T1000 (cell line): ENCODE results near the gene VBP1.
"Not testable (repeated sequence)": the region's sequence is repeated elsewhere in the genome, so short reads cannot be mapped to it uniquely, and the experiment has no call there.

Experiments used
- DNase-seq: peaks from one replicate; lab custom pipeline; 2025; ENCODE audit warnings: mixed read lengths; lab: John Stamatoyannopoulos, UW

The VBP1 gene

GRCh38 chrX:155216179-155216939, at the start of gene VBP1:
Gene VBP1 (plus strand): TSS chrX:155216460. CDS start chrX:155216483, 23 bp downstream.
- peak; percentile 74 for DNase-seq

GRCh38 chrX:155169881-155170280, 46.4 kb upstream of the VBP1 start:
- DNase-seq: no peak

- DNase-seq: no peak
Measured at GRCh38 chrX:155179346-155179997, 36.8 kb upstream of the VBP1 start.

GRCh38 chrX:155188786-155189185, 27.5 kb upstream of the VBP1 start:
- no peak for DNase-seq

GRCh38 chrX:155211208-155211607, 5.1 kb upstream of the VBP1 start:
- DNase-seq: no peak

GRCh38 chrX:155213731-155214130, 2.5 kb upstream of the VBP1 start:
- no peak for DNase-seq

- no peak for DNase-seq
Measured at GRCh38 chrX:155215443-155216178, 649 bp upstream of the VBP1 start.

GRCh38 chrX:155216940-155217440, 730 bp downstream of the VBP1 start:
- DNase-seq: no peak

GRCh38 chrX:155218777-155219176, 2.5 kb downstream of the VBP1 start:
- DNase-seq: no peak

GRCh38 chrX:155221351-155221750, 5.1 kb downstream of the VBP1 start:
- DNase-seq: no peak

GRCh38 chrX:155223746-155224145, 7.5 kb downstream of the VBP1 start:
- not testable (repeated sequence) for DNase-seq

- DNase-seq: no peak
Measured at GRCh38 chrX:155225774-155226173, 9.5 kb downstream of the VBP1 start.

- DNase-seq: no peak
Measured at GRCh38 chrX:155231163-155231562, 14.9 kb downstream of the VBP1 start.

- DNase-seq: no peak
Measured at GRCh38 chrX:155235891-155236290, 19.6 kb downstream of the VBP1 start.

- DNase-seq: no peak
Measured at GRCh38 chrX:155237719-155238118, 21.5 kb downstream of the VBP1 start.

GRCh38 chrX:155242300-155242699, 26.0 kb downstream of the VBP1 start:
- no peak for DNase-seq

- no peak for DNase-seq
Measured at GRCh38 chrX:155246748-155247147, 30.5 kb downstream of the VBP1 start.

- DNase-seq: no peak
Measured at GRCh38 chrX:155247497-155247896, 31.2 kb downstream of the VBP1 start.

GRCh38 chrX:155251391-155251790, 35.1 kb downstream of the VBP1 start:
- DNase-seq: no peak

GRCh38 chrX:155259752-155260151, 43.5 kb downstream of the VBP1 start:
- DNase-seq: no peak

- DNase-seq: no peak
Measured at GRCh38 chrX:155262970-155263754, 46.9 kb downstream of the VBP1 start.
